Stimulated activated memory B cell treated with anti-CD40 and anti-IgM and Interleukin-4, amounts not matched to agents 10 μg/mL and 1 μg/mL and 100 μg/mL, for 72 hours (primary cell): ENCODE results near the gene TTLL5.
A peak's percentile ranks its signal among the peaks of the same experiment; 100 is the strongest.

Experiments used
- ATAC-seq: fragments of 150-1000 bp; cut with Tn5 transposase; 2 replicates; pipeline ENCODE4 v1.10.0; 2021
- H3K27ac Mint-ChIP-seq: one replicate; pipeline ENCODE4 v1.8.0; 2022; ENCODE audit warnings: mild to moderate bottlenecking, mixed read lengths
- H3K27me3 Mint-ChIP-seq: one replicate; pipeline ENCODE4 v1.8.0; 2022; ENCODE audit warnings: mixed read lengths
- H3K36me3 Mint-ChIP-seq: one replicate; pipeline ENCODE4 v1.8.0; 2022; ENCODE audit warnings: mixed read lengths
- H3K4me1 Mint-ChIP-seq: one replicate; pipeline ENCODE4 v1.8.0; 2022; ENCODE audit warnings: mixed read lengths
- H3K4me3 Mint-ChIP-seq: one replicate; pipeline ENCODE4 v1.8.0; 2022; ENCODE audit warnings: mild to moderate bottlenecking, moderate library complexity, mixed read lengths
- H3K9me3 Mint-ChIP-seq: one replicate; pipeline ENCODE4 v1.8.0; 2022; ENCODE audit warnings: mixed read lengths

TTLL5 gene

GRCh38 chr14:75979648-75980565 lies 318.9 kb downstream of the TTLL5 start:
- H3K4me3 Mint-ChIP-seq = no peak overlapping the region
- H3K36me3 Mint-ChIP-seq = no peaks in the 10 kb centered on the region
- H3K9me3 Mint-ChIP-seq = no peaks in the 10 kb centered on the region
- peaks cover 53% of the 10 kb centered on the region for H3K4me1 Mint-ChIP-seq
- peak overlapping the region; percentile 77 for H3K27ac Mint-ChIP-seq
- no peak for ATAC-seq
- no peaks in the 10 kb centered on the region for H3K27me3 Mint-ChIP-seq

GRCh38 chr14:75980856-75981255 lies 319.8 kb downstream of the TTLL5 start:
- no peak for ATAC-seq
- no peaks in the 10 kb centered on the region for H3K27me3 Mint-ChIP-seq
- H3K4me1 Mint-ChIP-seq = peaks cover 53% of the 10 kb centered on the region
- no peaks in the 10 kb centered on the region for H3K9me3 Mint-ChIP-seq
- no peaks in the 10 kb centered on the region for H3K36me3 Mint-ChIP-seq
- peak overlapping the region; percentile 77 for H3K4me3 Mint-ChIP-seq
- H3K27ac Mint-ChIP-seq = peak overlapping the region; percentile 77

GRCh38 chr14:75981426-75982265 lies 320.6 kb downstream of the TTLL5 start, which contains the start of gene TGFB3:
Gene TGFB3, minus strand, starts transcription at chr14:75981995. Its CDS starts 1,102 bp downstream, at chr14:75980893.
- H3K4me3 Mint-ChIP-seq = peak within 1 kb of the TSS; percentile 77
- H3K27ac Mint-ChIP-seq = peak within 1 kb of the TSS; percentile 77

GRCh38 chr14:75982266-75983018 lies 321.4 kb downstream of the TTLL5 start:
- peak overlapping the region; percentile 77 for H3K27ac Mint-ChIP-seq
- H3K4me1 Mint-ChIP-seq = peaks cover 52% of the 10 kb centered on the region
- no peaks in the 10 kb centered on the region for H3K9me3 Mint-ChIP-seq
- ATAC-seq = peak; percentile 78
- no peaks in the 10 kb centered on the region for H3K36me3 Mint-ChIP-seq
- H3K27me3 Mint-ChIP-seq = no peaks in the 10 kb centered on the region
- H3K4me3 Mint-ChIP-seq = peak overlapping the region; percentile 77

More at GRCh38 chr14:75981426-75982265, 320.6 kb downstream of the TTLL5 start, which contains the start of gene TGFB3:
- H3K9me3 Mint-ChIP-seq = no peaks in the 10 kb centered on the region
- H3K27me3 Mint-ChIP-seq = no peaks in the 10 kb centered on the region
- peak; percentile 65 for ATAC-seq
- no peaks in the 10 kb centered on the region for H3K36me3 Mint-ChIP-seq
- H3K4me1 Mint-ChIP-seq = peaks cover 56% of the 10 kb centered on the region

- Mint-ChIP-seq H3K36me3 (no peaks in the 10 kb centered on the region), H3K9me3 (no peaks in the 10 kb centered on the region), H3K27ac (peak overlapping the region; percentile 77), H3K4me1 (peaks cover 47% of the 10 kb centered on the region), H3K27me3 (no peaks in the 10 kb centered on the region), H3K4me3 (peak overlapping the region; percentile 77)
- no peak for ATAC-seq
Observed at GRCh38 chr14:75983019-75983358, 321.9 kb downstream of the TTLL5 start.

GRCh38 chr14:75984674-75985073 lies 323.6 kb downstream of the TTLL5 start:
- peaks cover 30% of the 10 kb centered on the region for H3K4me1 Mint-ChIP-seq
- no peak overlapping the region for H3K27ac Mint-ChIP-seq
- H3K36me3 Mint-ChIP-seq = peaks cover 4% of the 10 kb centered on the region
- H3K9me3 Mint-ChIP-seq = no peaks in the 10 kb centered on the region
- ATAC-seq = no peak
- H3K27me3 Mint-ChIP-seq = no peaks in the 10 kb centered on the region
- no peak overlapping the region for H3K4me3 Mint-ChIP-seq

- peak within 1 kb of the TSS; percentile 84 for H3K4me3 Mint-ChIP-seq
- H3K4me1 Mint-ChIP-seq = peaks cover 22% of the 10 kb centered on the region
- no peaks in the 10 kb centered on the region for H3K9me3 Mint-ChIP-seq
- no peaks in the 10 kb centered on the region for H3K27me3 Mint-ChIP-seq
- H3K27ac Mint-ChIP-seq = peak within 1 kb of the TSS; percentile 77
- peak; percentile 86 for ATAC-seq
- peaks cover 15% of the 10 kb centered on the region for H3K36me3 Mint-ChIP-seq
Observed at GRCh38 chr14:75985618-75986438, 324.8 kb downstream of the TTLL5 start, which contains the start of gene IFT43. Gene IFT43, plus strand, starts transcription at chr14:75985763. Its CDS starts 24 bp downstream, at chr14:75985787.

GRCh38 chr14:75986439-75986765 lies 325.4 kb downstream of the TTLL5 start:
- Mint-ChIP-seq H3K4me3 (peak overlapping the region; percentile 84), H3K27ac (peak overlapping the region; percentile 77), H3K9me3 (no peaks in the 10 kb centered on the region), H3K27me3 (no peaks in the 10 kb centered on the region), H3K4me1 (peaks cover 16% of the 10 kb centered on the region), H3K36me3 (peaks cover 15% of the 10 kb centered on the region)
- no peak for ATAC-seq

- ATAC-seq = no peak
- H3K9me3 Mint-ChIP-seq = no peaks in the 10 kb centered on the region
- H3K4me3 Mint-ChIP-seq = no peak overlapping the region
- H3K36me3 Mint-ChIP-seq = peaks cover 15% of the 10 kb centered on the region
- H3K27ac Mint-ChIP-seq = no peak overlapping the region
- no peaks in the 10 kb centered on the region for H3K27me3 Mint-ChIP-seq
- peaks cover 9% of the 10 kb centered on the region for H3K4me1 Mint-ChIP-seq
Observed at GRCh38 chr14:75987201-75987970, 326.3 kb downstream of the TTLL5 start.

GRCh38 chr14:75989134-75989533 lies 328.1 kb downstream of the TTLL5 start:
- H3K4me1 Mint-ChIP-seq = peaks cover 18% of the 10 kb centered on the region
- no peak overlapping the region for H3K4me3 Mint-ChIP-seq
- ATAC-seq = no peak
- no peaks in the 10 kb centered on the region for H3K9me3 Mint-ChIP-seq
- H3K27me3 Mint-ChIP-seq = no peaks in the 10 kb centered on the region
- no peak overlapping the region for H3K27ac Mint-ChIP-seq
- peaks cover 17% of the 10 kb centered on the region for H3K36me3 Mint-ChIP-seq

GRCh38 chr14:75990297-75990696 lies 329.3 kb downstream of the TTLL5 start:
- H3K27ac Mint-ChIP-seq = no peak overlapping the region
- H3K9me3 Mint-ChIP-seq = no peaks in the 10 kb centered on the region
- H3K4me3 Mint-ChIP-seq = no peak overlapping the region
- peaks cover 23% of the 10 kb centered on the region for H3K36me3 Mint-ChIP-seq
- ATAC-seq = no peak
- no peaks in the 10 kb centered on the region for H3K27me3 Mint-ChIP-seq
- H3K4me1 Mint-ChIP-seq = peaks cover 20% of the 10 kb centered on the region

- Mint-ChIP-seq H3K4me3 (no peak overlapping the region), H3K36me3 (peaks cover 34% of the 10 kb centered on the region), H3K4me1 (peaks cover 12% of the 10 kb centered on the region), H3K9me3 (no peaks in the 10 kb centered on the region), H3K27me3 (no peaks in the 10 kb centered on the region), H3K27ac (no peak overlapping the region)
- no peak for ATAC-seq
Observed at GRCh38 chr14:75991753-75992152, 330.7 kb downstream of the TTLL5 start.

- Mint-ChIP-seq H3K4me1 (peaks cover 11% of the 10 kb centered on the region), H3K27ac (no peak overlapping the region), H3K4me3 (no peak overlapping the region), H3K9me3 (no peaks in the 10 kb centered on the region), H3K36me3 (peaks cover 47% of the 10 kb centered on the region), H3K27me3 (no peaks in the 10 kb centered on the region)
- ATAC-seq = peak; percentile 48
Observed at GRCh38 chr14:75993567-75994041, 332.6 kb downstream of the TTLL5 start.
